HG02759 (cell line): ENCODE data around the gene ZSCAN12.
"Not testable (repeated sequence)": the region's sequence is repeated elsewhere in the genome, so short reads cannot be mapped to it uniquely, and the experiment has no call there.

Experiments
- ATAC-seq: cut with Tn5 transposase; IDR thresholded peaks from one replicate; pipeline ENCODE4 v1.9.1; 2021; ENCODE audit warnings: mild to moderate bottlenecking, moderate library complexity; ENCODE audit not compliant: unreplicated experiment

The ZSCAN12 gene

GRCh38 chr6:28395918-28396317 lies 3.6 kb downstream of the ZSCAN12 start:
- no peak for ATAC-seq

GRCh38 chr6:28393912-28394662 lies 5.5 kb downstream of the ZSCAN12 start:
- ATAC-seq = no peak

- ATAC-seq = no peak
Observed at GRCh38 chr6:28390688-28391087, 8.9 kb downstream of the ZSCAN12 start.

GRCh38 chr6:28384143-28384533 lies 15.4 kb downstream of the ZSCAN12 start:
- no peak for ATAC-seq

- ATAC-seq = peak; percentile 97
Observed at GRCh38 chr6:28383235-28384142, 16.1 kb downstream of the ZSCAN12 start.

GRCh38 chr6:28380381-28380780 lies 19.2 kb downstream of the ZSCAN12 start:
- no peak for ATAC-seq

- no peak for ATAC-seq
Observed at GRCh38 chr6:28378644-28379043, 20.9 kb downstream of the ZSCAN12 start.

GRCh38 chr6:28377879-28378278 lies 21.7 kb downstream of the ZSCAN12 start:
- ATAC-seq = no peak

- ATAC-seq = no peak
Observed at GRCh38 chr6:28373925-28374324, 25.6 kb downstream of the ZSCAN12 start.

- peak; percentile 82 for ATAC-seq
Observed at GRCh38 chr6:28371706-28372451, 27.7 kb downstream of the ZSCAN12 start.

- no peak for ATAC-seq
Observed at GRCh38 chr6:28371280-28371679, 28.3 kb downstream of the ZSCAN12 start.

GRCh38 chr6:28370440-28370839 lies 29.1 kb downstream of the ZSCAN12 start:
- ATAC-seq = no peak

GRCh38 chr6:28369463-28369862 lies 30.1 kb downstream of the ZSCAN12 start:
- no peak for ATAC-seq

- ATAC-seq = no peak
Observed at GRCh38 chr6:28368522-28368921, 31.0 kb downstream of the ZSCAN12 start.

GRCh38 chr6:28365590-28365989 lies 34.0 kb downstream of the ZSCAN12 start:
- not testable (repeated sequence) for ATAC-seq

GRCh38 chr6:28360961-28361360 lies 38.6 kb downstream of the ZSCAN12 start:
- no peak for ATAC-seq

GRCh38 chr6:28359562-28359961 lies 40.0 kb downstream of the ZSCAN12 start:
- ATAC-seq = not testable (repeated sequence)

GRCh38 chr6:28357036-28357435 lies 42.5 kb downstream of the ZSCAN12 start:
- ATAC-seq = no peak

GRCh38 chr6:28356666-28357020 lies 42.9 kb downstream of the ZSCAN12 start:
- ATAC-seq = no peak

- ATAC-seq = peak; percentile 71
Observed at GRCh38 chr6:28355743-28356665, 43.5 kb downstream of the ZSCAN12 start.
